ENCODE results near the gene CAPZA1. TPM values are rescaled to one million over a fixed set of nuclear protein-coding genes. Genes with fewer than 3 reads are reported as not detected.

Gene CAPZA1
- total RNA-seq, 1 experiment from 2014 or later = 108 TPM

DNA sequence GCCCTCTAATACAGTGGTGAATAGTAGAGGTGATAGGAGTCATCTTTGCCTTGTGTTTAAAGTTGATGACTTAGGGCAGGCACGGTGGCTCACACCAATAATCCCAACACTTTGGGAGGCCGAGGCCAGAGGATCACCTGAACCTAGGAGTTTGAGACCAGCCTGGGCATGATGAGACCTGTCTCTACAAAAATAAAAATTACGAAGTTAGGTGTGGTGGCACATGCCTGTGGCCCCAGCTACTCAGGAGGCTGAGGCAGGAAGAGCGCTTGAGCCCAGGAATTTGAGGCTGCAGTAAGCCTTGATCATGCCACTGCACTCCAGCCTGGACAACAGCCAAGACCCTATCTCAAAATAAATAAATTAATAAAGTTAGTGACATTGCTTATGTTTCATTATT, 26.6 kb downstream of the CAPZA1 start:
- Histone ChIP-seq H3K4me1 (ENCODE audit: insufficient read depth, low read length) (no peaks in the 10 kb centered on the region), H3K27ac (ENCODE audit: insufficient read length, low read depth, low read length) (no peak overlapping the region), H3K9me3 (ENCODE audit: control insufficient read depth, low read depth, low read length) (no peaks in the 10 kb centered on the region), H3K4me2 (ENCODE audit: insufficient read depth, insufficient read length, low read length) (no peak overlapping the region), H3T11ph (ENCODE audit: low read length) (no peak overlapping the region), H4K20me1 (ENCODE audit: control insufficient read depth, insufficient read depth, insufficient read length) (no peaks in the 10 kb centered on the region), H4K91ac (ENCODE audit: insufficient read length, low read depth, low read length) (no peak overlapping the region), H3K79me2 (ENCODE audit: insufficient read depth, low read length) (no peaks in the 10 kb centered on the region; the same call in 1 of the 2 replicates), H4K5ac (ENCODE audit: insufficient read length, low read depth, low read length) (no peak overlapping the region), H3K23ac (ENCODE audit: insufficient read length, low read depth, low read length) (peak overlapping the region; percentile 91), H2BK120ac (ENCODE audit: low read depth, low read length, poor library complexity, severe bottlenecking) (no peak overlapping the region), H2AFZ (ENCODE audit: low read length) (no peak overlapping the region), H2AK5ac (ENCODE audit: insufficient read length, low read length) (no peak overlapping the region), H3K4ac (ENCODE audit: low read depth, low read length) (no peak overlapping the region), H3K14ac (ENCODE audit: insufficient read depth, low read length) (no peak overlapping the region), H3K18ac (ENCODE audit: insufficient read length, low read depth, low read length) (no peak overlapping the region), H2BK20ac (ENCODE audit: low read depth, low read length, poor library complexity, severe bottlenecking) (no peak overlapping the region), H3K79me1 (ENCODE audit: insufficient read depth, low read depth, low read length, poor library complexity, severe bottlenecking) (peaks cover 6% of the 10 kb centered on the region), H4K8ac (replicated peaks; ENCODE audit: insufficient read length, low read depth, low read length) (no peak overlapping the region), H2BK12ac (ENCODE audit: insufficient read length, low read depth, low read length) (no peak overlapping the region), H3K56ac (ENCODE audit: insufficient read length, low read depth, low read length) (no peak overlapping the region), H3K9ac (ENCODE audit: extremely low read depth, insufficient read length, low read length) (no peak overlapping the region), H3K27me3 (ENCODE audit: insufficient read depth, low read length) (no peaks in the 10 kb centered on the region), H3K23me2 (ENCODE audit: insufficient read length, low read depth, low read length, poor library complexity, severe bottlenecking) (no peaks in the 10 kb centered on the region), H2BK15ac (ENCODE audit: low read depth, low read length) (no peak overlapping the region), H2BK5ac (ENCODE audit: insufficient read length, low read length) (no peak overlapping the region)
- H3K4me1 Mint-ChIP-seq = no peaks in the 10 kb centered on the region
- H3K4me3 Mint-ChIP-seq = no peak overlapping the region
- no peak for DNase-seq
- TF ChIP-seq, protein P1, sequence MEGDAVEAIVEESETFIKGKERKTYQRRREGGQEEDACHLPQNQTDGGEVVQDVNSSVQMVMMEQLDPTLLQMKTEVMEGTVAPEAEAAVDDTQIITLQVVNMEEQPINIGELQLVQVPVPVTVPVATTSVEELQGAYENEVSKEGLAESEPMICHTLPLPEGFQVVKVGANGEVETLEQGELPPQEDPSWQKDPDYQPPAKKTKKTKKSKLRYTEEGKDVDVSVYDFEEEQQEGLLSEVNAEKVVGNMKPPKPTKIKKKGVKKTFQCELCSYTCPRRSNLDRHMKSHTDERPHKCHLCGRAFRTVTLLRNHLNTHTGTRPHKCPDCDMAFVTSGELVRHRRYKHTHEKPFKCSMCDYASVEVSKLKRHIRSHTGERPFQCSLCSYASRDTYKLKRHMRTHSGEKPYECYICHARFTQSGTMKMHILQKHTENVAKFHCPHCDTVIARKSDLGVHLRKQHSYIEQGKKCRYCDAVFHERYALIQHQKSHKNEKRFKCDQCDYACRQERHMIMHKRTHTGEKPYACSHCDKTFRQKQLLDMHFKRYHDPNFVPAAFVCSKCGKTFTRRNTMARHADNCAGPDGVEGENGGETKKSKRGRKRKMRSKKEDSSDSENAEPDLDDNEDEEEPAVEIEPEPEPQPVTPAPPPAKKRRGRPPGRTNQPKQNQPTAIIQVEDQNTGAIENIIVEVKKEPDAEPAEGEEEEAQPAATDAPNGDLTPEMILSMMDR (conservative IDR thresholded peaks at IDR 0.05) = no peak
- no peaks in the 10 kb centered on the region for H3K27me3 Mint-ChIP-seq (ENCODE audit: low read depth)
- no peaks in the 10 kb centered on the region for H3K9me3 Mint-ChIP-seq
- H3K27ac Mint-ChIP-seq = no peak overlapping the region
- peaks cover 28 to 50% (median 42%) of the 10 kb centered on the region in 3 experiments; a peak in 6 of 7 replicates for H3K36me3 Mint-ChIP-seq (ENCODE audit: insufficient read depth in 1 of 3, low read depth in 3 of 3)
- no CpG with 5 or more reads among the region's 4 CpGs for WGBS (ENCODE audit: extremely low coverage, insufficient read length, low lambda C conversion rate)

Measured in H9 (cell line).